Measurements from ENCODE around the gene TTYH2. TPM values are rescaled to one million over a fixed set of nuclear protein-coding genes. Genes with fewer than 3 reads are reported as not detected.

Gene TTYH2
- total RNA-seq, 2 experiments from 2014 or later: 3.1 to 3.8 TPM

GRCh38 chr17:74257311-74257710 lies 43.9 kb downstream of the TTYH2 start:
- intact Hi-C loops (cut with micrococcal nuclease; ENCODE audit: unreplicated experiment): no loop called here
- TF ChIP-seq CTCF (conservative IDR thresholded peaks at IDR 0.05; ENCODE audit: low read length) (no peak), EZH2phosphoT487 (IDR thresholded peaks at IDR 0.05; ENCODE audit: borderline replicate concordance, low read depth, low read length) (no peak)
- no TSS peak for BruUV-seq (replicated peaks)
- ChIA-PET CTCF (ENCODE audit: unreplicated experiment) (no interaction called here), POLR2A (no interaction called here)
- Histone ChIP-seq H3K79me2 (ENCODE audit: insufficient read depth, low read depth, low read length) (no peaks in the 10 kb centered on the region), H3K4me3 (ENCODE audit: low read depth, low read length, poor library complexity, severe bottlenecking) (no peak overlapping the region), H3K4me2 (ENCODE audit: low read length) (no peak overlapping the region), H4K20me1 (ENCODE audit: insufficient read depth, low read length) (no peaks in the 10 kb centered on the region), H3K9me2 (ENCODE audit: insufficient read depth, low read length) (no peaks in the 10 kb centered on the region), H3K36me3 (ENCODE audit: insufficient read depth, low read length) (no peaks in the 10 kb centered on the region), H3K9me3 (ENCODE audit: low read length) (no peaks in the 10 kb centered on the region), H3K4me1 (ENCODE audit: insufficient read depth, low read length, poor library complexity, severe bottlenecking) (no peaks in the 10 kb centered on the region), H2AFZ (ENCODE audit: low read length) (no peak overlapping the region), H3K27ac (ENCODE audit: low read depth, low read length, poor library complexity, severe bottlenecking) (no peak overlapping the region)
- DNase-seq (ENCODE audit: low spot score): no peak

- no TSS peak for BruUV-seq (replicated peaks)
- Histone ChIP-seq H3K79me2 (ENCODE audit: insufficient read depth, low read depth, low read length) (no peaks in the 10 kb centered on the region), H3K4me3 (ENCODE audit: low read depth, low read length, poor library complexity, severe bottlenecking) (no peak overlapping the region), H4K20me1 (ENCODE audit: insufficient read depth, low read length) (no peaks in the 10 kb centered on the region), H2AFZ (ENCODE audit: low read length) (no peak overlapping the region), H3K9me2 (ENCODE audit: insufficient read depth, low read length) (no peaks in the 10 kb centered on the region), H3K4me2 (ENCODE audit: low read length) (no peak overlapping the region), H3K27ac (ENCODE audit: low read depth, low read length, poor library complexity, severe bottlenecking) (no peak overlapping the region), H3K9me3 (ENCODE audit: low read length) (no peaks in the 10 kb centered on the region), H3K4me1 (ENCODE audit: insufficient read depth, low read length, poor library complexity, severe bottlenecking) (no peaks in the 10 kb centered on the region), H3K36me3 (ENCODE audit: insufficient read depth, low read length) (no peaks in the 10 kb centered on the region)
- intact Hi-C loops (cut with micrococcal nuclease; ENCODE audit: unreplicated experiment): no loop called here
- TF ChIP-seq EZH2phosphoT487 (IDR thresholded peaks at IDR 0.05; ENCODE audit: borderline replicate concordance, low read depth, low read length): no peak
- no peak for TF ChIP-seq CTCF (conservative IDR thresholded peaks at IDR 0.05; ENCODE audit: low read length)
- ChIA-PET POLR2A (interaction anchor here (0.5 kb wide), 1 partner anchor 448 kb away, joined by 3 read pairs; no protein-coding TSS in a partner anchor), CTCF (ENCODE audit: unreplicated experiment) (no interaction called here)
- DNase-seq (ENCODE audit: low spot score): no peak
These were observed 46.5 kb downstream of the TTYH2 start for GRCh38 chr17:74259667-74260524.

- H3K9me3 ChIP-seq (ENCODE audit: low read length): no peaks in the 10 kb centered on the region
- CTCF ChIA-PET (ENCODE audit: unreplicated experiment): no interaction called here
- no peaks in the 10 kb centered on the region for H3K4me1 ChIP-seq (ENCODE audit: insufficient read depth, low read length, poor library complexity, severe bottlenecking)
- no peak for DNase-seq (ENCODE audit: low spot score)
- no peak overlapping the region for H3K4me3 ChIP-seq (ENCODE audit: low read depth, low read length, poor library complexity, severe bottlenecking)
- BruUV-seq (replicated peaks): no TSS peak
- POLR2A ChIA-PET: no interaction called here
- intact Hi-C loops (cut with micrococcal nuclease; ENCODE audit: unreplicated experiment): no loop called here
- no peaks in the 10 kb centered on the region for H3K36me3 ChIP-seq (ENCODE audit: insufficient read depth, low read length)
- H4K20me1 ChIP-seq (ENCODE audit: insufficient read depth, low read length): no peaks in the 10 kb centered on the region
- no peak overlapping the region for H2AFZ ChIP-seq (ENCODE audit: low read length)
- TF ChIP-seq CTCF (conservative IDR thresholded peaks at IDR 0.05; ENCODE audit: low read length) (no peak), EZH2phosphoT487 (IDR thresholded peaks at IDR 0.05; ENCODE audit: borderline replicate concordance, low read depth, low read length) (no peak)
- no peak overlapping the region for H3K27ac ChIP-seq (ENCODE audit: low read depth, low read length, poor library complexity, severe bottlenecking)
- no peaks in the 10 kb centered on the region for H3K79me2 ChIP-seq (ENCODE audit: insufficient read depth, low read depth, low read length)
- H3K4me2 ChIP-seq (ENCODE audit: low read length): no peak overlapping the region
- no peaks in the 10 kb centered on the region for H3K9me2 ChIP-seq (ENCODE audit: insufficient read depth, low read length)
These were observed 47.1 kb downstream of the TTYH2 start for GRCh38 chr17:74260525-74260850.
